H1 (cell line): ENCODE results near the gene RASD1. TPM values are rescaled to one million over a fixed set of nuclear protein-coding genes. Genes with fewer than 3 reads are reported as not detected.

Experiments
- CTCF ChIA-PET: fragments of 300-600 bp; sonication (Branson Sonifier 250); formaldehyde crosslinking; loops from one replicate; lab custom pipeline; 2021; ENCODE audit not compliant: partially characterized antibody; lab: Charles Lee
- POLR2A ChIA-PET: fragments of 300-600 bp; sonication (Branson Sonifier 250); formaldehyde crosslinking; loops from one replicate; lab custom pipeline; 2021; ENCODE audit warnings: inconsistent platforms; ENCODE audit not compliant: partially characterized antibody; lab: Charles Lee
- DNase-seq, 2 experiments: peaks; one replicate each; pipeline versions ENCODE4 v3.0.0 to v3.0.0-alpha.2; 2010 to 2022; ENCODE audit warnings: low spot score in 2 of 2, low read depth in 1 of 2, mixed read lengths in 1 of 2
- FAIRE-seq: peaks from 2 replicates; lab custom pipeline; 2011; peaks lifted over from hg19 to GRCh38; lab: Jason Lieb, UNC
- H2AFZ ChIP-seq: 2 replicates; pipeline ENCODE4 v1.8.1; 2012; ENCODE audit warnings: low read length, inconsistent platforms
- H2AK5ac ChIP-seq: 2 replicates; pipeline ENCODE4 v1.6.1; 2013; ENCODE audit warnings: low read depth, low read length
- H2BK120ac ChIP-seq: replicated peaks from 2 replicates; pipeline ENCODE3; 2013; ENCODE audit warnings: low read depth, low read length, inconsistent platforms
- H2BK12ac ChIP-seq: 2 replicates; pipeline ENCODE4 v1.6.1; 2013; ENCODE audit warnings: low read depth, low read length
- H2BK15ac ChIP-seq: 2 replicates; pipeline ENCODE4 v1.6.1; 2013; ENCODE audit warnings: low read length
- H2BK20ac ChIP-seq: 2 replicates; pipeline ENCODE4 v1.6.1; 2013; ENCODE audit warnings: low read length
- H2BK5ac ChIP-seq: 2 replicates; pipeline ENCODE4 v1.6.1; 2013; ENCODE audit warnings: low read depth, low read length
- H3K14ac ChIP-seq: 2 replicates; pipeline ENCODE4 v1.6.1; 2013; ENCODE audit warnings: inconsistent platforms; ENCODE audit not compliant: insufficient read length
- H3K18ac ChIP-seq: 2 replicates; pipeline ENCODE4 v1.6.1; 2013; ENCODE audit warnings: low read length; ENCODE audit errors: extremely low read depth
- H3K23ac ChIP-seq: 2 replicates; pipeline ENCODE4 v1.6.1; 2013; ENCODE audit warnings: inconsistent platforms; ENCODE audit not compliant: insufficient read length
- H3K23me2 ChIP-seq: 2 replicates; pipeline ENCODE4 v1.6.1; 2013; ENCODE audit warnings: low read depth, low read length
- H3K27ac ChIP-seq: 2 replicates; pipeline ENCODE4 v1.6.1; 2011; ENCODE audit warnings: low read depth, low read length, inconsistent platforms
- H3K27me3 ChIP-seq, 4 experiments: replicated peaks in 1 of 4; 1 replicate in 1 of 4; 2 replicates in 3 of 4; pipeline versions ENCODE4 v1.6.1 to v1.8.1; 2011 to 2013; ENCODE audit warnings: low read length in 3 of 4, mild to moderate bottlenecking in 3 of 4, inconsistent platforms in 2 of 4, mixed read lengths in 2 of 4, moderate library complexity in 1 of 4; ENCODE audit not compliant: control insufficient read depth in 3 of 4, insufficient read depth in 3 of 4; ENCODE audit errors: extremely low read depth in 1 of 4
- H3K36me3 ChIP-seq, 4 experiments: 2 replicates each; pipeline versions ENCODE4 v1.6.1 to v1.8.1; 2011 to 2013; ENCODE audit warnings: mild to moderate bottlenecking in 4 of 4, low read length in 3 of 4, moderate library complexity in 2 of 4, control low read depth in 1 of 4, inconsistent platforms in 1 of 4; ENCODE audit not compliant: insufficient read depth in 4 of 4, control insufficient read depth in 2 of 4
- H3K4ac ChIP-seq: replicated peaks from 2 replicates; pipeline ENCODE3; 2013; ENCODE audit warnings: low read length, low read depth, mixed read lengths, inconsistent platforms; ENCODE audit not compliant: insufficient read length
- H3K4me1 ChIP-seq, 4 experiments: replicated peaks in 1 of 4; 1 replicate in 1 of 4; 2 replicates in 3 of 4; pipeline versions ENCODE4 v1.6.1 to v1.8.1; 2011 to 2013; ENCODE audit warnings: low read length in 3 of 4, inconsistent platforms in 2 of 4, mixed read lengths in 1 of 4; ENCODE audit not compliant: insufficient read depth in 4 of 4, control insufficient read depth in 3 of 4
- H3K4me2 ChIP-seq, 2 experiments: 2 replicates each; pipeline versions ENCODE4 v1.6.1 to v1.8.1; 2011 to 2013; ENCODE audit warnings: low read depth in 2 of 2, low read length in 2 of 2, control low read depth in 1 of 2, inconsistent platforms in 1 of 2, mild to moderate bottlenecking in 1 of 2; ENCODE audit not compliant: insufficient read depth in 1 of 2
- H3K4me3 ChIP-seq, 4 experiments: fragments of 200-600, 300-600 bp in 1 of 4; sonication (generic), shearing (Covaris generic), sonication (Bioruptor Twin) in 1 of 4; 2 replicates each; pipeline versions ENCODE4 v1.5.1 to v1.8.1; 2011 to 2016; ENCODE audit warnings: low read length in 4 of 4, low read depth in 3 of 4, control low read depth in 2 of 4, inconsistent platforms in 2 of 4, mild to moderate bottlenecking in 2 of 4, mixed read lengths in 1 of 4, moderate library complexity in 1 of 4; ENCODE audit not compliant: insufficient read depth in 2 of 4; ENCODE audit errors: extremely low read depth in 1 of 4
- H3K56ac ChIP-seq: replicated peaks from 2 replicates; pipeline ENCODE3; 2013; ENCODE audit warnings: low read depth, mild to moderate bottlenecking, mixed read lengths, low read length, inconsistent platforms; ENCODE audit not compliant: insufficient read length
- H3K79me1 ChIP-seq: 2 replicates; pipeline ENCODE4 v1.6.1; 2013; ENCODE audit warnings: low read depth, low read length, control low read depth
- H3K79me2 ChIP-seq, 2 experiments: 2 replicates each; pipeline versions ENCODE4 v1.6.1 to v1.8.1; 2012 to 2013; ENCODE audit warnings: low read length in 2 of 2, mild to moderate bottlenecking in 2 of 2, inconsistent platforms in 1 of 2; ENCODE audit not compliant: insufficient read depth in 2 of 2, control insufficient read depth in 1 of 2
- H3K9ac ChIP-seq, 4 experiments: replicated peaks in 1 of 4; 1 replicate in 1 of 4; 2 replicates in 3 of 4; pipeline versions ENCODE4 v1.6.1 to v1.8.1; 2011 to 2013; ENCODE audit warnings: low read depth in 3 of 4, low read length in 3 of 4, control low read depth in 2 of 4, mild to moderate bottlenecking in 2 of 4, moderate library complexity in 2 of 4, inconsistent platforms in 1 of 4; ENCODE audit errors: extremely low read depth in 1 of 4
- H3K9me3 ChIP-seq, 2 experiments: 2 replicates each; pipeline versions ENCODE4 v1.6.1 to v1.8.1; 2012 to 2013; ENCODE audit warnings: mild to moderate bottlenecking in 2 of 2, moderate library complexity in 2 of 2, control low read depth in 1 of 2, inconsistent platforms in 1 of 2, low read depth in 1 of 2, low read length in 1 of 2, mixed read lengths in 1 of 2; ENCODE audit not compliant: insufficient read depth in 2 of 2
- H4K20me1 ChIP-seq, 2 experiments: replicated peaks in 1 of 2; 2 replicates each; pipeline versions ENCODE3 to v1.8.1; 2011 to 2013; ENCODE audit warnings: inconsistent platforms in 2 of 2, low read length in 2 of 2, mild to moderate bottlenecking in 1 of 2; ENCODE audit not compliant: insufficient read depth in 2 of 2, control insufficient read depth in 1 of 2
- H4K5ac ChIP-seq: 2 replicates; pipeline ENCODE4 v1.6.1; 2013; ENCODE audit warnings: low read length, low read depth, mixed read lengths, inconsistent platforms; ENCODE audit not compliant: insufficient read length
- H4K8ac ChIP-seq: 2 replicates; pipeline ENCODE4 v1.8.0; 2013; ENCODE audit warnings: mild to moderate bottlenecking, moderate library complexity, low read length, inconsistent platforms; ENCODE audit not compliant: insufficient read depth; ENCODE audit errors: extremely low read depth
- H4K91ac ChIP-seq: replicated peaks from 2 replicates; pipeline ENCODE3; 2013; ENCODE audit warnings: low read length, mixed read lengths, inconsistent platforms; ENCODE audit not compliant: insufficient read length
- ATF3 ChIP-seq: IDR thresholded peaks from 2 replicates; pipeline ENCODE4 v1.6.1; 2011; ENCODE audit warnings: low read depth, mild to moderate bottlenecking, low read length; ENCODE audit not compliant: insufficient read depth
- CBX8 ChIP-seq: fragments of 300-800, 300-1000 bp; sonication (generic); IDR thresholded peaks from 2 replicates; pipeline ENCODE4 v1.7.1; 2016; ENCODE audit warnings: low read depth, low read length, borderline replicate concordance
- CEBPB ChIP-seq: IDR thresholded peaks from 2 replicates; pipeline ENCODE4 v1.6.1; 2012; ENCODE audit warnings: low read depth, low read length
- MAFK ChIP-seq: IDR thresholded peaks from 2 replicates; pipeline ENCODE4 v1.6.1; 2012; ENCODE audit warnings: low read depth, mild to moderate bottlenecking, improper control_type of control experiment, low read length
- MAX ChIP-seq: IDR thresholded peaks from 2 replicates; pipeline ENCODE4 v1.6.1; 2012; ENCODE audit warnings: inconsistent platforms
- SIX5 ChIP-seq: IDR thresholded peaks from 2 replicates; pipeline ENCODE4 v1.6.1; 2011; ENCODE audit warnings: mild to moderate bottlenecking, low read depth, low read length
- TBP ChIP-seq: IDR thresholded peaks from 2 replicates; pipeline ENCODE4 v1.6.1; 2011; ENCODE audit warnings: low read depth, low read length, improper control_type of control experiment
- TEAD4 ChIP-seq: IDR thresholded peaks from 2 replicates; pipeline ENCODE4 v1.6.1; 2012; ENCODE audit warnings: low read depth, low read length, inconsistent platforms, mixed read lengths
- WGBS, 2 experiments: shearing (Covaris generic) in 1 of 2; methylation state at CpG; one replicate each; pipeline versions ENCODE4 v1.1.6 to v1.1.7; 2013 to 2015; ENCODE audit warnings: low lambda C conversion rate in 2 of 2, mixed read lengths in 2 of 2, inconsistent platforms in 1 of 2, low coverage in 1 of 2, missing lambda C conversion rate in 1 of 2; ENCODE audit not compliant: insufficient replicate concordance in 2 of 2, insufficient coverage in 1 of 2, insufficient read length in 1 of 2; ENCODE audit errors: extremely low coverage in 1 of 2, missing lambda C conversion rate in 1 of 2; 5-methylcytosine and 5-hydroxymethylcytosine counted together
- polyA plus RNA-seq, 7 experiments: library from polyadenylated mRNA; depleted of rRNA in 3 of 7; stranded (reverse) in 5 of 7; unstranded in 2 of 7; fragments of >200 nt in 5 of 7; fragments of 200-250 nt in 2 of 7; gene quantifications; 1 replicate in 5 of 7; 2 replicates in 1 of 7; 4 replicates in 1 of 7; pipeline versions ENCODE4 v1.2.1 to v1.2.3, GENCODE V29; 2011 to 2013; ENCODE audit warnings: missing spikeins in 2 of 7, mixed read lengths in 2 of 7
- total RNA-seq: library from RNA; stranded (reverse); fragmentation: NEBNext Ultra II Directional; extraction: Animal tissue kit (Norgen Biotek cat#: 25700); gene quantifications from 2 replicates; pipeline ENCODE4 v1.2.1, GENCODE V29; 2021

The RASD1 gene
- total and polyA plus RNA-seq, 2 of the 8 experiments (the other 6 are each of a cell fraction or from before 2014, with no cell fraction given) = 2.3 to 2.6 TPM

- Histone ChIP-seq H4K91ac (no peak overlapping the region), H3K36me3 (no peaks in the 10 kb centered on the region), H3K14ac (no peak overlapping the region), H2AK5ac (no peak overlapping the region), H2AFZ (no peak overlapping the region), H3K4me2 (no peak overlapping the region), H3K9me3 (peaks cover 0 to 7% of the 10 kb centered on the region in 2 experiments; a peak in 2 of 4 replicates), H3K56ac (no peak overlapping the region), H3K27ac (no peak overlapping the region), H2BK120ac (no peak overlapping the region), H4K5ac (no peak overlapping the region), H3K79me1 (no peaks in the 10 kb centered on the region), H3K9ac (no peak overlapping the region), H3K4me1 (no peaks in the 10 kb centered on the region), H3K27me3 (no peaks in the 10 kb centered on the region), H2BK15ac (no peak overlapping the region), H4K8ac (no peak overlapping the region), H3K4ac (no peak overlapping the region), H3K4me3 (no peak overlapping the region), H2BK20ac (no peak overlapping the region), H4K20me1 (peaks cover 0 to 4% of the 10 kb centered on the region in 2 experiments), H3K23ac (no peak overlapping the region), H3K18ac (no peak overlapping the region), H3K23me2 (peaks cover 5% of the 10 kb centered on the region; the same call in 1 of the 2 replicates), H2BK5ac (no peak overlapping the region), H2BK12ac (no peak overlapping the region), H3K79me2 (no peaks in the 10 kb centered on the region)
- FAIRE-seq = no peak
- POLR2A ChIA-PET = interaction anchor here (0.6 to 0.7 kb wide), 2 partner anchors 10 to 17 kb away, joined by 3 read pairs; no protein-coding TSS in a partner anchor
- CTCF ChIA-PET = no interaction called here
- DNase-seq = no peak
- TF ChIP-seq CEBPB (no peak), TEAD4 (no peak), TBP (no peak), CBX8 (no peak), MAX (no peak), SIX5 (no peak), MAFK (no peak), ATF3 (no peak)
- WGBS, 2 experiments = 78% methylated on average over 2 of the region's 2 CpGs; no CpG with 5 or more reads in 1 of the 2 experiments
These were observed 38.5 kb downstream of the RASD1 start for GRCh38 chr17:17457680-17458079.
